GM21723 (cell line): Measurements from ENCODE around the gene NT5C2.
"Not testable (repeated sequence)": the region's sequence is repeated elsewhere in the genome, so short reads cannot be mapped to it uniquely, and the experiment has no call there.

Experiments used
- ATAC-seq: cut with Tn5 transposase; IDR thresholded peaks from one replicate; pipeline ENCODE4 v1.9.1; 2021; ENCODE audit warnings: mild to moderate bottlenecking, moderate library complexity; ENCODE audit not compliant: unreplicated experiment

Gene NT5C2

DNA sequence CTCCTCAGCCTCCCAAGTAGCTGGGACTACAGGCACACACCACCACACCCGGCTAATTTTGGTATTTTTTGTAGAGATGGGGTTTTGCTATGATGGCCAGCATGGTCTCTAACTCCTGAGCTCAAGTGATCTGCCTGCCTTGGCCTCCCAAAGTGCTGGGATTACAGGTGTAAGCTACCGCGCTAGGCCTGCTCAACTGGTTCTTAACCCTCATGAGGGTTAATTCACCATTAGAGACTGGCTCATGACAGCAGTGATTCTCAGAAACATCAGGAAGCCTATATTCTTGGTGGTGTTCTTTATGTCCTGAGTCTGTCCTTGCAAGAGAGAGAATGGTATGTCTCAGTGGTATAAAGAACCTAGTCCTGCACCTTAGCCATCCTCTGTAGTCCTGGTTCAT, 10.4 kb upstream of the NT5C2 start:
- no peak for ATAC-seq

DNA sequence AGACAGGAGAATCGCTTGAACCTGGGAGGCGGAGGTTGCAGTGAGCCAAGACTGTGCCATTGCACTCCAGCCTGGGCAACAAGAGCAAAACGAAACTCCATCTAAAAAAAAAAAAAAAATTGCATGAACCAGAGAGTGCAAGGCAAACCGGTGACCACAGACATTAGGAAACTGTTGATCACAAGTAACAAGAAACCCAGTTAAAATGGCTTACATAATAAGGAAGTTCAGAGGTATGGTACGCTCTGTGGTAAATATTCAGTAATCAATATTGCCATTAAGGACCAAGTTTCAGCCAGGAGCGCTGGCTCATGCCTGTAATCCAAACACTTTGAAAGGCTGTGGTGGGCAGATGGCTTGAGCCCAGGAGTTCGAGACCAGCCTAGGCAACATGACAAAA, 9.2 kb upstream of the NT5C2 start:
- ATAC-seq: no peak

DNA sequence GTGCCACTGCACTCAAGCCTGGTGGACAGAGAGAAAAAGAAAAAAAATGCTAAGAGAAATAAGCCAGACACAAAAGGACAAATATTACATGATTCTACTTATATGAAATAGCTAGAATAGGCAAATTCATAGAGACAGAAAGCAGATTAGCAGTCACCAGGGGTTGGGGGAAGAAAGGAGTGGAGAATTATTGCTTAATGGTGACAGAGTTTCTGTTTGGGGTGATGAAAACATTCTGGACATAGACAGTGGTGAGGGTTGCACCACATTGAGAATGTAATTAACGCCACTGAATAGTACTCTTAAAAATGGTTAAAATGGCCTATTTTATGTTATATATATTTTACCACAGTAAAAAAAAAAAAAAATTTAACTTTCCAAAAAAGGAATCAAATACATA, 6.4 kb upstream of the NT5C2 start:
- no peak for ATAC-seq

DNA sequence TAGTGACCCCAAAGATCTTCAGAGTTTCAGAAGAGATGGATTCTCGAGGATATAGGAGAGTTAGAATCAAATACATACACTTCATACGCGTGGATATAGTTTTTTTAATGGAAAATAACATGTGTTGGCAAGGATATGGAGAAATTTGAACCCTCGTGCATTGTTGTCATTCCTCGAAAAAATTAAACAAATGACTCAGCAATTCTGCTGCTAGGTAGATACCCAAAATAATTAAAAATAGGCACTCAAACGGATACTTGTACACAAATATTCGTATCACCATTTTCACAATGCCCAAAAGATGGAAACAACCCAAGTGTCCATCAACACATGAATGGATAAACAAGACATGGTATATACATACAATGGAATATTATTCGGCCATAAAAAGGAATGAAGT, 5.6 kb upstream of the NT5C2 start:
- no peak for ATAC-seq

DNA sequence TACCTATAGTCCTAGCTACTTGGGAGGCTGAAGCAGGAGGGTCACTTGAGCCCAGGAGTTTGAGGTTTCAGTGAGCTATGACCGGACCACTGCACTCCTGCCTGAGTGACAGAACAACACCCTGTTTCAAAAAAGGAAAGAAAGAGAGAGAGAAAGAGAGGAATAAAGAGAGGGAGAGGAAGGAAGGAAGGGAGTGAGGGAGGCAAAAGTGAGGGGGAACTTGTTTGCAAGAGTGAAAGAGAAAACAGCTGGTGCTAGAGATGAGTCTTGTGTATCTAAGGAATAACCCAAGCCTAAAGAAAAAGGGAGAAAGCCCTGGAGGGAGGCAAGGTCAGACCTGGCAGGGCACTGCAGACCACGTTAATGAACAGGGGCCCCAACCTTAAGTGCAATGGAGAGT, 4.8 kb upstream of the NT5C2 start:
- ATAC-seq: no peak

DNA sequence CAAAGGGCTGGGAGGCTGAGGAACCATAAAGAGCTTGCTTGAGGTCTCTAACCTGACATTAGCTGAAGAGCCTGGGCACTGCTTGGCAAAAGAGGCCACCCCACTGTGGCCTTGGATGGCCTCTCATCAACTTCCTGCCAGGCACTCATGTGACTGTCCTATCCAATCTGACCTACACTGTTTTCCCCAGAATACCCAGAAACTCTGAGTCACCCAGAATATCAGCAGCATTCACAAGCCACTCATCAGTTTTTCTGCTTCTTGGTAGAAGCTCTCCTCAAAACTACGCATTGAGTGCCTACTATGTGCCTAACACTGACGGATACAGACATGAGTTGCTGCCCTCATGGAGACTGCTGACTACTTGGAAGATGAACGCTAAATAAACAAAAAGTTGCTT, 4.1 kb upstream of the NT5C2 start:
- ATAC-seq: no peak

DNA sequence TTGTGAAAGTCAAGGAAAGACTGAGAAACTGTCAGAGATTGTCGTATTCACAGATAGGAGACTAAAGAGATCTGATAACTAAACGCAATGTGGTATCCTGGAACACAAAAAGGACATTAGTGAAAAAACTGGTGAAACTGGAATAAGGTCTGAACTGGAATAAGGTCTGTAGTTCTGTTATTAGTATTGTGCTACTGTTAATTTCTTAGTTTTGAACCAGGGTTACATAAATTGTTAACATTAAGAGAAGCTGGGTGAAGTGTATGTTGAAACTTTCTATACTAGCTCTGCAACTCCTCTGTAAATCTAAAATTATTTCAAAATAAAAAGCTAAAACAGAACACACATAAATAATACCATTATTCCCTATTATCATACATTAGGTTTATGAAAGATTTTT, 3.4 kb upstream of the NT5C2 start:
- no peak for ATAC-seq

DNA sequence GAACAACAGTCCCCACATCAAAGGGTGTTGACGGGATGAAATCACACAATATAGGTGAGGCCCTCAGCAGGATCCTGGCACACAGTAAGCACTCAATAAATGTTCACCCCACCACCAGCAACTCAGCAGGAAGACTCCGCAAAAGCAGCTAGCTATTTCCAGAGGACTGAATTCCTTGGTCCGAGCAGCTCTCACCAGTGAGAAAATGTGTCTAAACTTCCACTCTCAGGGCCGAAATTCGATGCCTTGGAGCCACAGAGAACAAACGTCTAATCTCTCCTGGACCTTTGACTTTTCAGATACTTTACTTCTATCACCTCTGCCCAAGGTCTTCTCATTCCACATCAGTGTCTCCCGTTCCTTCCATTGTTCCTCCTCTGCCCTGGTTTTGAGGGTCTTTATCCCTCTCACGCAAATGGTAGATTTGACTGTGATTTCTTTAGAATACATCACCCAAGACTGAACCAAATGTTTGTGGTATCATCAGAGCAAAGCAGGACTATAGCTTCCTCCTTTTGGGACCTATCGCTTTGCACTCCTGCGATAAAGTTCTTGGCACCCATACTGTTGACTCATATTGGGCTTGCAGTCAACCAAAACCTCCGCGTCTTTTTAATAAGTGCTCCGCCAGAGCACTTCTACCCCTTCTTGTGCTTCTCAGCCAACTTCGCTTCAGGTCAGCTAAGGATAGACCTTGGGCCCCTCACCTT, 903 bp upstream of the NT5C2 start:
- ATAC-seq: no peak

DNA sequence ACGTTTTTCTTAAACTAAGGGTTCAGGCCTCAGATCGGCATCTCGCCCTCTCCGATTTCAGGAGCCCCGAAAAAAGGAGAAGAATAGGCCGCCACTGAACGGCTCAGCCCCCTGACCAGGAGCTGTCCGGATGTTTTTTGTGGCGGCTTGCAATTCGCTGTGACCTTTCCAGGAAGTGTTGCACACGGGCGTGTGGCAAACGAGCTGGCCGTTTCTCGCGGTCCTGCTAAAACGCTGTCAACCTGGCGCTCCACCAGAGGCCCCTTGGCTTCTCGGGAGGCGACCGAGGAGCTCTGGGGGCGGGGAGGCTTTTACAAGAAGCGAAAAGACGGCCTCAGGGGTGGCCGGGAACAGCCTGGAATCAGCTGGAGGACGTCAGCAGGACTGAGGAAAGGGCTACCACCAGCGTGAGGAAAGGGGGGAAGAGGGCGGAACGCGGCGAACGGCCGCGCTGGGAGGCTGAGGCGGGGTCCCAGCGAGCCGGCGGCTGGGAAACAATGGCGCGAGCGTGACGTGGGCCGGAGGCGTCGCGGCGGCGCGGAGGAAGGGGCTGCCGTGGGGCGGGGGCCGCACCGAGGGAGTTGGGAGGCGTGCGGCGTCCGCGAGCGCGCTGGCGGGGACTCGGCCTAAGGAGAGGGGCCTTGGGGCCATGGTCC, 493 bp downstream of the NT5C2 start:
- peak; percentile 64 for ATAC-seq

DNA sequence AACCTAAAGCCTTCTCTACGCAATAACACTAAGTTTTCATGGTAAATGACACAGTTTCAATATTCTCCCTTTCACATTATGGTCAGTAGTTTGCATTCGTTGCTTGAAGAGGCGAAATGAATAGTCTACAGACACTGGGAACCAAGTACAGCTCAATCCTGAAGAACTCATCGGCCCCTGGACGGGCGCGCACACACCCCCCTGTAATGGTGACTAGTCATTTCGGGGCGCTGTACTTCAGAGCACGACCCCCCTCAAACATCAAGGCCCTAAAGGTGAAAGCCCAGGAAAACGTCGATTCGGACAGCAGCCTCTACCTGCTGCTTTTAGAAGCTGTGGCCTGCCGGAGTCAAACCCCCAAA, 1.0 kb downstream of the NT5C2 start:
- no peak for ATAC-seq

DNA sequence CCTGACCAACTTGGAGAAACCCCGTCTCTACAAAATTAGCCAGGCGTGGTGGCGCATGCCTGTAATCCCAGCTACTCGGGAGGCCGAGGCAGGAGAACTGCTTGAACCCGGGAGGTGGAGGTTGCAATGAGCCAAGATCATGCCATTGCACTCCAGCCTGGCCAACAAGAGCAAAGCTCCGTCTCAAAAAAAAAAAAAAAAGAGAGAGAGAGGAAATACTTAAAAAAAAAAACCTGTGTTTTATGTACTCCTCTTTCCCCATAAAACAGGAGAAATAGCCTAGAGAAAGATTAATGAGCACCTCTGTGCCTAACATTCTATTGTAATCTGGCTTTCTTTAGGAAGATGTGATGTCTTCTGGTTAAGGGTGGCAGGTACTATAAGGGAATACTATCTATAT, 1.9 kb downstream of the NT5C2 start:
- not testable (repeated sequence) for ATAC-seq

DNA sequence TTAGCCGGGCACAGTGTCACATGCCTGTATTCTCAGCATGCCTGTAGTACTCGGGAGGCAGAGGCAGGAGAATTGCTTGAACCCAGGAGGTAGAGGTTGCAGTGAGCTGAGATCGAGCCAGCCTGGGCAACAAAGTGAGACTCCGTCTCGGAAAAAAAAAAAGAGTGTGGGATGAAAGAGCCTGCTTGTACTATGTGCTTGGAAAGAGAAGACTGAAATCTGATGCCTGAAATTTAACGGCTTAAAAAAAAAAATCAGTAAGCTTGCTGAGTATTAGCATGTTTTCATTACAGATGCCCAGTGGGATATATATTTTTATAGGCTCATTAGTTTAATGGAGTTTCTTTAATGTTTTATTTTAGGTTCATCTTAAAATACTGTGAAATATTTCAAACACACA, 4.2 kb downstream of the NT5C2 start:
- no peak for ATAC-seq

DNA sequence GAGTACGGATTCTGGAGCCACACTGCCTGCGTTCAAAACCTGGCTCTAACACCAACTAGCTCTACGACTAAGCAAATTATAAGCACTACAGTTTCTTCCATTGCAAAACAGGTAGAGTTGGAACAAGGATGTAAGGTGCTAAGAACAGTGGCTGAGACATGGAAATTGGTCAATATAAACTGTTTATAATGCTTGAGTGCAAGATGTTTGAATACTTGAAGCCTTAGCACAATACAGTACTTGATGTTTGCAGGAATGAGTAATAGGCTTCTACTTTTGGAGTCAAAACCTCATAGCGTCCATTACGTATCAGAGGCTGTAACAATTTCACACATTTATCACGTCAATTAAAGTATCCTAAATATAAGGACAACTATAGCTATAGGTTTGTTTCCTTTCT, 6.9 kb downstream of the NT5C2 start:
- ATAC-seq: no peak

DNA sequence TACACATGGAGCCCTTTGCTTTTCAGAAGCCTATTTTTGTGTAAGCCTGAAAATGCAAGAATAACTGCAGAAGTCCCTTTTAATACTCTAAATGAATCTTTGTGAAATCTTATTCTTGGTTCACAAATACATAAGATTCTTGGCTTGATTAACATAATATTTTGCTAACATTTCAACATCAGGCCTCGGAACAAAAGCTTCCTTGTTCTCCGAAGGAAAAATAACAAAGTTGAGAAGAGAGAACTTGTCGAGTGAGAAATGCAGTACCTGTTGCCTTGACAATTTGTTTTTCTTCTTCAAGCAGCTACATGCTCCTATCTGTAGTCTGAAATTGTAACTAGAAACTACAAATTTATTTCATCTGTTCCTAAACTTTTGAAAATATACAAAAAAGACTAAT, 8.5 kb downstream of the NT5C2 start:
- ATAC-seq: no peak

DNA sequence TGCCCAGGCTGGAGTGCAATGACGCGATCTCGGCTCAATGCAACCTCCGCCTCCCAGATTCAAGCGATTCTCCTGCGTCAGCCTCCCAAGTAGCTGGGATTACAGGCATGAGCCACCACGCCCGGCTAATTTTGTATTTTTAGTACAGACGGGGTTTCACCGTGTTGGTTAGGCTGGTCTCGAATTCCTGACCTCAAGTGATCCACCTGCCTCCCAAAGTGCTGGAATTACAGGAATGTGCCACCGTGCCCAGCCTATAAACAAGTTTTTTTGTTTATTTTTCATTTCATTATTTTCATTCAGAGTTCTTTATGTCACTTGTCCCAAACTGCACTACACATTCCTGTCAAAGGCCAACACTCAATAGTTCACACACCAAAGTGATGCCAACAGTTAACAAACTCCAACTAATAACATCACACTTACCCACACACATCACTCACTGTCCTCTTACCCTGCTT, 9.1 kb downstream of the NT5C2 start:
- ATAC-seq: not testable (repeated sequence)

DNA sequence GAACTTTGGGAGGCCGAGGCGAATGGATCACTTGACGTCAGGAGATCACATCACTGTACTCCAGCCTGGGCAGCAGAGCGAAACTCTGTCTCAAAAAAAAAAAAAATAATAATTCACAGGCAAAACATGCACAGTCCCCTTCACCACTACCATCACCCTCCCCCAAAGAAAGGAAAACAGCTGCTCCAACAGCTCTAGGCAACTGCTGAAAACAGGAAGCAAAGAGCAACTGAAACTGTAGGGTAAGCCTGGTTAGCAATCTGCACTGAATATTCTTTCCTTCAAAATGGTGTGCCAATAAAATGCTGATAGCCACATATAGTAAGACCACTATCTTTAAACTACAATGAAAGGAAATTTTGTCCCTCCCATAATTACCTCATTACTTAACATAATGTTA, 11.8 kb downstream of the NT5C2 start:
- peak; percentile 86 for ATAC-seq

DNA sequence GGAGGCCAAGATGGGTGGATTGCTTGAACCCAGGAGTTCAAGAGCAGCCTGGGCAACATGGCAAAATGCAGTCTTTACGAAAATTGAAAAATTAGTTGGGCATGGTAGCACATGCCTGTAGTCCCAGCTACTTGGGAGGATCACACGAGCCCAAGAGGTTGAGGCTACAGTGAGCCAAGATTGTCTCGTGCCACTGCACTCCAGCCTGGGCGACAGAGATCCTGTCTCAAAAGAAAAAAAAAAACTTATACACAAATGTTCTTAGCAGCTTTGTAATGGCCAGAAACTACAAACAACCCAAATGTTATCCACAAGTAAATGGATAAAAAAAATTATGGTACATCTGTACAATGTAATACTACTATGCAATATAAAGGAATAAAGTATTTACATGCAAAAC, 12.6 kb downstream of the NT5C2 start:
- ATAC-seq: no peak

DNA sequence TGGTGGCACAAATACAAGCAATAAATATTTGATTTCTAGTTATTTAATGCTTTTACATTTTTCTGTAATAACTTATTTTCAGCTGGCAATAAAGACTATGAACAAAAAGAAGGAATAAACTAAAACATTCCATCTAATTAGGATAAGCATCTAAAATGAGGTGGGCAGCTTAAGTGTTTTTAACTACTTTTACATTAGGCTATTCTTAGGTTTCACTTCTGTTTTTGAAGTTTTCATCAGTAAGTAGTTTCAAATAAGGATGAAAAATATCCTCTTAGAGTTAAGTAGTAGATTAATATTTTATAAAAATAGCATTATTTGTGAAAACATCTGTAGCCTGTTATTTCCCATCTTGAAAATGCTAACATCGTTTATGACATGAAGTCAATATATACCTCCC, 15.9 kb downstream of the NT5C2 start:
- ATAC-seq: no peak

DNA sequence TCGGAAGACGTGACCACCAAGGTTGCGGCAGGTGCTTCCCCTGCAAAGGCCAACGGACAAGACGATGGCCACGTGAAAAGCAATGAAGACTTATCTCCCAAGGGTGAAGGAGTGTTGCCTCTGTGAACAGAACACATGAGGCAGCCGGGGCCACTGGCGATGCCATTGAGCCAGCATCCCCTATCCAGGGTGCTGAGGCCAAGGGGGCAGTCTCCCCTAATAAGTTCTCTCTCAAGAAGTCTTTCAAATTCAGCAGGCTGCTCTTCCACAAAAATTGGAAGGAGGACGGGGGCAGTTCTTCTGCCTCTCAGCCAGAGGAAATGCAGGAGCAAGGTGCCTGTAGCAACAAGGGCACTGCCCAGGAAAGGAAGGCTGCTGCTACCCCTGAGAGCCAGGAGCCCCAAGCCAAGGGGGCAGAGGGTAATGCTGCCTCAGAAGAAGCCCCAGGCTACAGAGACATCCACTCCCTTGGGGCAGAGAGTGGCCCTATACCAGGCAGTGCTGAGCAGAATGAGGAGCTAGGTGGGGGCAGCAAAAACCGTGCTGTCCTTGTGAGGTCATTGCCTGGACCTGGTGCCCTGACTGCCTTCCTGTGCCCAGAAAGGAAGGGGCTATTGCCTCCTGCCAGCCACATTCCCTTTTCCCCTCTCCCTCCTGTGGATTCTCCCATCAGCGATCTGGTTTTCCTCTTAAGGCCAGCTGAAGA, 17.3 kb downstream of the NT5C2 start:
- ATAC-seq: no peak

DNA sequence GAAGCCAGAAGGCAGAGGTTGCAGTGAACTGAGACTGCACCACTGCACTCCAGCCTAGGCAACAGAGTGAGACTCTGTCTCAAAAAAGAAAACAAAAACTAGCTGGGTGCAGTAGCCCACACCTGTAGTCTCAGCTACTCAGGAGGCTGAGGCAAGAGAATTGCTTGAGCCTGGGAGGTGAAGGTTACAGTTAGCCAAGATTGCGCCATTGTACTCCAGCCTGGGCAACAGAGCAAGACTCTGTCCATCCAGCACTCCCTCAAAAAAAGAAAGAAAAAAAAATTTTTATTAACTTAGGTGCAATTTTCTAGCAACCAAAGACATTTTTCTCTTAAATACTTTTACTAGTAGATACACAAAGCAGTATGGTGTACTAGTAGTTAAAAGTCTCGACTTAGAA, 18.7 kb downstream of the NT5C2 start:
- not testable (repeated sequence) for ATAC-seq

DNA sequence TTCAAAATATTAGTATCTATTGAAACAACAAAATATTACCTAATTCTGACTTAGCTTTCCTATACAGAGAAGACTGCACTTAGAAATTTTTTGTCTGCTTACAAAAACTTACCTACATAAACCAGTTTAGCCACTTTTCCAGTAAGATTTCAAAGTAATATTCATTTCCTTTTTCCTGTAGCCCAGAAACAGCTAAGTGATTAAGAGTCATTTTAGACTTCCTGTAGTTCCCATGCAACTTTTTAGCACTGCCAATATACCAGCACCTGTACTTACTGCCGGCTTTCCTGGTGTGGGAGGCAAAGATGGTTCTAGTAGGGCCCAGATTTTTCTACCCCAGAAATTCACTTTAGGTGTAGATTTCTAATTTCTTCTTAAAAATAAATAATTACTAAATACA, 21.8 kb downstream of the NT5C2 start:
- ATAC-seq: no peak

DNA sequence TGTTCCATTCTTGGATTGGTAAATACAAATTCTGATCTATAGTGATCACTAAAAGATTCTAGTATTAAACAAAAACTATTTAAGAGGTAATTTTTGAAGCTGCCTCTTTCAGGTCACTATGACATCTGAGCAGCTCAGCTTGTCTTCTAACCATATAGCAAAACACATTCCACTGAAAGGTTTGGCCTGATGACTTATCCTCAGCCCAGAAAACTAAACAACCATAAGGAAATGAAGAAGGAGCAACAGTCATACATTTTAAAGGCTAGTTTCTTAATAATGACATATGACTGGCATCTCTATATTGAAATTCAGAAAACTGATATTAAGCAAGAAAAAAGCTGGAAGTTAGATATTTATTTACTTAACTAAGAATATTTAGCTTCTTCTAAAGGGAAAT, 24.6 kb downstream of the NT5C2 start:
- ATAC-seq: no peak
